ENCODE data around the gene SEC14L2. TPM values are rescaled to one million over a fixed set of nuclear protein-coding genes. Genes with fewer than 3 reads are reported as not detected.

Gene SEC14L2
- total and polyA plus RNA-seq, 2 of the 8 experiments (the other 6 are each of a cell fraction or from before 2014, with no cell fraction given): 2.8 to 3.2 TPM

GRCh38 chr22:30399718-30400117 is 2.9 kb downstream of the SEC14L2 start:
- Histone ChIP-seq H3K4me1 (replicated peaks in 1 of 4; ENCODE audit: control insufficient read depth in 3 of 4, insufficient read depth in 4 of 4, low read length in 3 of 4) (peaks cover 7 to 16% (median 10%) of the 10 kb centered on the region in 4 experiments), H4K20me1 (replicated peaks in 1 of 2; ENCODE audit: control insufficient read depth in 1 of 2, insufficient read depth in 2 of 2, low read length in 2 of 2) (peaks cover 0 to 6% of the 10 kb centered on the region in 2 experiments), H3K56ac (replicated peaks; ENCODE audit: insufficient read length, low read depth, low read length) (no peak overlapping the region), H2BK20ac (ENCODE audit: low read length) (no peak overlapping the region), H3K9ac (replicated peaks in 1 of 4; ENCODE audit: extremely low read depth in 1 of 4, low read depth in 3 of 4, low read length in 3 of 4) (no peak overlapping the region), H2BK5ac (ENCODE audit: low read depth, low read length) (no peak overlapping the region), H3K23me2 (ENCODE audit: low read depth, low read length) (peaks cover 8% of the 10 kb centered on the region; the same call in 1 of the 2 replicates), H3K4ac (replicated peaks; ENCODE audit: insufficient read length, low read depth, low read length) (no peak overlapping the region), H3K4me3 (ENCODE audit: extremely low read depth in 1 of 4, insufficient read depth in 2 of 4, low read depth in 3 of 4, low read length in 4 of 4) (no peak overlapping the region), H3K14ac (ENCODE audit: insufficient read length) (no peak overlapping the region), H3K4me2 (ENCODE audit: insufficient read depth in 1 of 2, low read depth in 2 of 2, low read length in 2 of 2) (no peak overlapping the region), H2BK12ac (ENCODE audit: low read depth, low read length) (no peak overlapping the region), H2AFZ (ENCODE audit: low read length) (no peak overlapping the region), H3K18ac (ENCODE audit: extremely low read depth, low read length) (no peak overlapping the region), H3K27me3 (replicated peaks in 1 of 4; ENCODE audit: control insufficient read depth in 3 of 4, extremely low read depth in 1 of 4, insufficient read depth in 3 of 4, low read length in 3 of 4) (peaks cover 2 to 16% (median 8%) of the 10 kb centered on the region in 4 experiments; a peak in 6 of 7 replicates), H4K91ac (replicated peaks; ENCODE audit: insufficient read length, low read length) (no peak overlapping the region), H2AK5ac (ENCODE audit: low read depth, low read length) (no peak overlapping the region), H3K23ac (ENCODE audit: insufficient read length) (no peak overlapping the region), H2BK120ac (replicated peaks; ENCODE audit: low read depth, low read length) (no peak overlapping the region), H3K27ac (ENCODE audit: low read depth, low read length) (no peak overlapping the region), H3K9me3 (ENCODE audit: insufficient read depth in 2 of 2, low read depth in 1 of 2, low read length in 1 of 2) (no peaks in the 10 kb centered on the region), H3K36me3 (ENCODE audit: control insufficient read depth in 2 of 4, insufficient read depth in 4 of 4, low read length in 3 of 4) (no peaks in the 10 kb centered on the region), H2BK15ac (ENCODE audit: low read length) (no peak overlapping the region), H3K79me1 (ENCODE audit: low read depth, low read length) (no peaks in the 10 kb centered on the region), H4K8ac (ENCODE audit: extremely low read depth, insufficient read depth, low read length) (no peak overlapping the region), H4K5ac (ENCODE audit: insufficient read length, low read depth, low read length) (no peak overlapping the region), H3K79me2 (ENCODE audit: control insufficient read depth in 1 of 2, insufficient read depth in 2 of 2, low read length in 2 of 2) (no peaks in the 10 kb centered on the region)
- POLR2A ChIA-PET (ENCODE audit: partially characterized antibody): interaction anchor here (3.1 to 6.5 kb wide), 2 partner anchors 12 to 25 kb away, joined by 13 to 39 read pairs; partner anchors contain the start of gene MTFP1
- DNase-seq (ENCODE audit: low read depth in 1 of 2, low spot score in 2 of 2) (no peak), FAIRE-seq (no peak)
- CTCF ChIA-PET (ENCODE audit: partially characterized antibody): interaction anchor here (1.4 to 12.0 kb wide), 3 partner anchors 12 to 34 kb away, joined by 3 to 164 read pairs (median 12); partner anchors contain the start of gene MTFP1
- 87% methylated on average over 5 of the region's 5 CpGs; no CpG with 5 or more reads in 1 of the 2 experiments for WGBS, 2 experiments (ENCODE audit: extremely low coverage in 1 of 2, insufficient coverage in 1 of 2, insufficient read length in 1 of 2, insufficient replicate concordance in 2 of 2, low coverage in 1 of 2, low lambda C conversion rate in 2 of 2, missing lambda C conversion rate in 1 of 2)
- TF ChIP-seq SIN3A (conservative IDR thresholded peaks at IDR 0.05 in 1 of 2, IDR thresholded peaks at IDR 0.05 in 1 of 2; ENCODE audit: low read depth in 1 of 2, low read length in 2 of 2) (no peak), EGR1 (IDR thresholded peaks at IDR 0.05; ENCODE audit: borderline replicate concordance, low read depth, low read length) (no peak), RXRA (IDR thresholded peaks at IDR 0.05; ENCODE audit: insufficient read depth, low read depth, low read length) (no peak), POLR2A (IDR thresholded peaks at IDR 0.05; ENCODE audit: control extremely low read depth in 1 of 2, low read depth in 2 of 2, low read length in 2 of 2) (no peak), CREB1 (IDR thresholded peaks at IDR 0.05) (no peak), EP300 (IDR thresholded peaks at IDR 0.05; ENCODE audit: borderline replicate concordance in 1 of 2, low read depth in 2 of 2, low read length in 2 of 2) (no peak), CBX5 (IDR thresholded peaks at IDR 0.05; ENCODE audit: low read depth, low read length) (no peak), BACH1 (IDR thresholded peaks at IDR 0.05; ENCODE audit: low read length) (no peak)
